CD8-positive, alpha-beta memory T cell (primary cell): ENCODE measurements around the gene TSPOAP1. TPM values are rescaled to one million over a fixed set of nuclear protein-coding genes. Genes with fewer than 3 reads are reported as not detected.

ENCODE experiments used
- CTCF ChIA-PET: fragments of 350-600 bp; sonication (Branson Sonifier 250); formaldehyde crosslinking; loops from one replicate; lab custom pipeline; 2021; ENCODE audit warnings: antibody characterized with exemption; lab: Charles Lee
- POLR2A ChIA-PET: fragments of 350-600 bp; sonication (Branson Sonifier 250); formaldehyde crosslinking; loops from one replicate; lab custom pipeline; 2021; ENCODE audit warnings: antibody characterized with exemption; lab: Charles Lee
- DNase-seq, 5 donors: peaks; one replicate each; pipeline versions ENCODE4 v3.0.0 to v3.0.0-alpha.2; 2020 to 2022; ENCODE audit warnings: mixed read lengths in 1 of 5
- H3K27ac ChIP-seq: one replicate; pipeline ENCODE4 v1.7.0; 2013; ENCODE audit warnings: low read depth, mild to moderate bottlenecking, low read length, moderate library complexity
- H3K27me3 ChIP-seq: 2 replicates; pipeline ENCODE4 v1.7.0; 2013; ENCODE audit warnings: low read length, mild to moderate bottlenecking; ENCODE audit not compliant: insufficient read depth, poor library complexity, severe bottlenecking
- H3K36me3 ChIP-seq: 2 replicates; pipeline ENCODE4 v1.7.0; 2013; ENCODE audit warnings: mild to moderate bottlenecking, low read length, moderate library complexity; ENCODE audit not compliant: insufficient read depth
- H3K4me1 ChIP-seq: 2 replicates; pipeline ENCODE4 v1.7.0; 2013; ENCODE audit warnings: mild to moderate bottlenecking, low read length, moderate library complexity; ENCODE audit not compliant: insufficient read depth
- H3K4me3 ChIP-seq: 2 replicates; pipeline ENCODE4 v1.7.0; 2013; ENCODE audit warnings: mild to moderate bottlenecking, low read length
- H3K9me3 ChIP-seq: 2 replicates; pipeline ENCODE4 v1.7.0; 2013; ENCODE audit warnings: mild to moderate bottlenecking, low read length
- H3K27ac Mint-ChIP-seq, 8 donors: one replicate each; pipeline ENCODE4 v1.8.0; 2020 to 2021; ENCODE audit warnings: mixed read lengths in 8 of 8, mild to moderate bottlenecking in 6 of 8, inconsistent platforms in 3 of 8, moderate library complexity in 3 of 8
- H3K27me3 Mint-ChIP-seq, 2 donors: one replicate each; pipeline ENCODE4 v1.8.0; 2020 to 2021; ENCODE audit warnings: mixed read lengths in 2 of 2, mild to moderate bottlenecking in 1 of 2, moderate library complexity in 1 of 2
- H3K36me3 Mint-ChIP-seq, 3 donors: one replicate each; pipeline ENCODE4 v1.8.0; 2020 to 2021; ENCODE audit warnings: mixed read lengths in 3 of 3, inconsistent platforms in 1 of 3, mild to moderate bottlenecking in 1 of 3
- H3K4me1 Mint-ChIP-seq, 3 donors: one replicate each; pipeline ENCODE4 v1.8.0; 2020 to 2021; ENCODE audit warnings: mixed read lengths in 3 of 3, inconsistent platforms in 1 of 3, mild to moderate bottlenecking in 1 of 3
- H3K4me3 Mint-ChIP-seq, 7 donors: one replicate each; pipeline ENCODE4 v1.8.0; 2020 to 2021; ENCODE audit warnings: mixed read lengths in 7 of 7, mild to moderate bottlenecking in 6 of 7, moderate library complexity in 4 of 7, inconsistent platforms in 2 of 7
- H3K9me3 Mint-ChIP-seq, 5 donors: one replicate each; pipeline ENCODE4 v1.8.0; 2020 to 2022; ENCODE audit warnings: mixed read lengths in 5 of 5, mild to moderate bottlenecking in 3 of 5, moderate library complexity in 2 of 5, inconsistent platforms in 1 of 5
- polyA plus RNA-seq: library from polyadenylated mRNA; unstranded; fragments of 300-500 nt; fragmentation: Illumina TruSeq; gene quantifications from one replicate; pipeline ENCODE4 v1.2.3, GENCODE V29; 2021
- total RNA-seq, 2 experiments: library from RNA; stranded (reverse); gene quantifications; one replicate each; pipeline ENCODE4 v1.2.3, GENCODE V29; 2021

TSPOAP1 gene
- total and polyA plus RNA-seq, 3 experiments from 2014 or later: 4.0 to 15.0 (median 14.4) TPM

DNA sequence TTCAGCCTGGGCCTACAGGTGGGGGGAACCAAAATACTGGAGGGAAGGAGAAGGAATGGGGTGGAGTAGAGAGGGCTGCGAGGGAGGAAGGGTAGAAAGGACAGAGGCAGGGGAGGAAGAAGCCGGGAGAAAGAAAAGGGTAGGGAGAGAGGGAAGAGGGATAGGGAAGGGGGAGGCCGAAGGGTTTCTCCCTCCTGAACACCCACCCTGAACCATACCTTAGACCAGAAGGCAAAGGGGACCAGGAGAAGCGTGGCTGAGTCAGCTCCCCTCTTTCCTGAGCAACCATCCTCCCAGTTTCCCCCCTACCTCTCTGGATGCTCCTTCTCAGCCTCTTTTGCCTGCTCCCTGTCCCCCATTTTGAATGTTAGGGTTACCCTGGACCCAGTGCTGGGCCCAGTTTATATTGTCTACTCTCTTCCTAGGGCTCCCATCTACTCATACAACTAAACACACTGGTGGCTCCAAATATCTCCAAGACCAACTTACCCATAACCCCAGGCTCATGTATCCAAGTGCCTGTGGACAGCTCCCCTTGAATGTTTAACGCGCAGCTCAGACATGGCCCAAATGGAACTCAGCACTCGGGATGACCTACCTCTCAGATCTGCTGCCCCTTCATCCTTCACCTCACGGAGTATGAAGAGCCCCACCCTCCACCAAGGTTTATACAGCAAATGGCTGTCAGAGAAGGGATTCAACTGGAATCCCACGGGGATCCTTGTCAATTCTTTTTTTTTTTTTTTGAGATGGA lies 7.8 kb downstream of the TSPOAP1 start:
- H3K27ac Mint-ChIP-seq: peak overlapping the region in 6 of 8 donors; percentile 29 to 86 (median 59)
- no peaks in the 10 kb centered on the region for H3K27me3 Mint-ChIP-seq
- Histone ChIP-seq H3K4me3 (no peak overlapping the region), H3K4me1 (peaks cover 13% of the 10 kb centered on the region), H3K27me3 (no peaks in the 10 kb centered on the region), H3K36me3 (no peaks in the 10 kb centered on the region), H3K9me3 (no peaks in the 10 kb centered on the region), H3K27ac (no peak overlapping the region)
- peaks cover 20 to 38% (median 22%) of the 10 kb centered on the region in 3 donors for H3K4me1 Mint-ChIP-seq
- ChIA-PET POLR2A (no interaction called here), CTCF (interaction anchor here (1.1 to 15.4 kb wide), 3 partner anchors 21 to 97 kb away, joined by 3 to 504 read pairs (median 3); partner anchors contain the start of gene RNF43)
- DNase-seq: peak in 1 of 5 donors; percentile 22
- no peaks in the 10 kb centered on the region for H3K9me3 Mint-ChIP-seq
- peaks cover 0 to 35% (median 5%) of the 10 kb centered on the region in 3 donors for H3K36me3 Mint-ChIP-seq
- H3K4me3 Mint-ChIP-seq: no peak overlapping the region

DNA sequence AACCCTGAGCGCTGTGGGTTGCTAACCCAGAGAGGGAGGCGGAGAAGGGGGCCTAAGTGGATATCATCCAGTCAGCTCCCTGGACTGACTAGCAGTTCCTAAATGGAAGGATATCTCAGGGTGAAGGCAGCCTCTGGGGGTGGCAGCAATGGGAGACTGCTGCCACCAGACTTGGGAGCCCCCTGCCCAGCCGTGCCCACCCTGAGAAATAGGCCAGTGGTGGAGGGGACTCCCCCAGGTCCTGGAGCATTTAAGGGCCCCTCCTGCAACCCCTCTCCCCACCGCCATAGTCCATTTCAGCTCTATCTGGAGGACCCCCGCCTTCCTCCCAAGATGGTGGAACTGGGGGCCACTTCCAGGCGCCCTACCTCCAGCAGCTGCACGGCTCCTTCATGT lies 8.4 kb downstream of the TSPOAP1 start:
- H3K27ac ChIP-seq: no peak overlapping the region
- DNase-seq: peak in 1 of 5 donors; percentile 44
- H3K27me3 Mint-ChIP-seq: no peaks in the 10 kb centered on the region
- H3K27ac Mint-ChIP-seq: peak overlapping the region in 3 of 8 donors; percentile 51 to 76 (median 66)
- no peaks in the 10 kb centered on the region for H3K9me3 Mint-ChIP-seq
- ChIA-PET CTCF (interaction anchor here (1.5 to 15.4 kb wide), 2 partner anchors 21 to 97 kb away, joined by 3 to 504 read pairs; partner anchors contain the start of gene RNF43), POLR2A (no interaction called here)
- H3K36me3 Mint-ChIP-seq: peaks cover 0 to 40% (median 5%) of the 10 kb centered on the region in 3 donors
- H3K27me3 ChIP-seq: no peaks in the 10 kb centered on the region
- H3K4me1 ChIP-seq: peaks cover 13% of the 10 kb centered on the region
- H3K36me3 ChIP-seq: no peaks in the 10 kb centered on the region
- H3K9me3 ChIP-seq: no peaks in the 10 kb centered on the region
- H3K4me3 Mint-ChIP-seq: no peak overlapping the region
- H3K4me1 Mint-ChIP-seq: peaks cover 18 to 32% (median 18%) of the 10 kb centered on the region in 3 donors
- H3K4me3 ChIP-seq: no peak overlapping the region

DNA sequence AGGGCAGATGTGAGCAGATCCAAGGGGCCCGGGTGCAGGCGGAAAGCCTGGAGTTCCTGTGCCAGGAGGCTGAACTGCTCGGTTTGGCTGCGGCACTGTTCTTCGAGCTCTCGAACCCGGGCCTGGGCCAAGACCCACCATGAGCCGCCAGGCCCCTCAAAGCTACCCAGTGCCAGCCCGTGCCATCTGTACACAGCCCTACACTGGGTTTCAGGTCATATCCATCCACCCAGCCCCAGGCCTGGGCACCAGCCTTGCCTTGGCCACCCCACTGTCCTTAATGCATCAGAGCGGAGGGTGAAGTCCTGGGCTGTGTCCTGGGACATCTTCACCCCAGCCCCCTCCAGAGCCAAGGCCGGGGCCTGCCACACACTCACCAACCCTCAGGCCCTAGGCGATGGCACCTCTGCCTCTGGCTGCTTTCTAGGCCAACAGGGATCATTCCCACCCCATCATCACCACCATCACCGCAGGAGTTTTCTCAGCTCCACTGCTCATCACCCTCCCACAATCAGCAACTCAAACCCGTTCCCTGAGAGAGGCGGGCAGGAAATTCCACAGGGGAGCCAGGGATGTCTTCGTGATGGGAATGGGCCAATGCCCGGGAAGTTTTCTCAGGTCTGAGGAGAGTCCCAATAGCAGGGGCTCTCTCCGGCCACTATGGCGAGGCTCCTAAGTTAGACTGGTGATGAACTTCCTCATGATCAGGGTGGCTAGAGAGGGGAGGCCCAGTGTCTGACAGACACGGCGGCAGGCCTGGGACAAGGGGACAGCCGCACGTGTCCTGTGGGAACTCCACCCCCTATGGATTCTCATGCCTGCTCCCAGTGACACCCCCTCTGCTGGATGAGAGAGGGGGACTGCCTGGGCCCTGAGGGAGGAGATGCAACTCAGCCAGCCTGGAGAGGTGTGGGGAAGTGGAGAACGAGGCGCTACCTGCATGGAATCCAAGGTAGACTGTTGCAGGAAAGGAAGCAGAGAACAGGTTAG lies 9.1 kb downstream of the TSPOAP1 start:
- Mint-ChIP-seq H3K27ac (peak overlapping the region in 6 of 8 donors; percentile 15 to 87 (median 58)), H3K36me3 (peaks cover 0 to 44% (median 5%) of the 10 kb centered on the region in 3 donors), H3K9me3 (no peaks in the 10 kb centered on the region), H3K27me3 (no peaks in the 10 kb centered on the region), H3K4me3 (no peak overlapping the region), H3K4me1 (peaks cover 16 to 29% (median 18%) of the 10 kb centered on the region in 3 donors)
- Histone ChIP-seq H3K4me1 (peaks cover 13% of the 10 kb centered on the region), H3K27me3 (no peaks in the 10 kb centered on the region), H3K9me3 (no peaks in the 10 kb centered on the region), H3K27ac (no peak overlapping the region), H3K4me3 (no peak overlapping the region), H3K36me3 (no peaks in the 10 kb centered on the region)
- ChIA-PET CTCF (interaction anchor here (0.9 to 15.4 kb wide), 5 partner anchors 8 to 98 kb away, joined by 3 to 504 read pairs (median 97); partner anchors contain the start of genes RNF43, SUPT4H1 and TSPOAP1), POLR2A (interaction anchor here (2.3 to 3.1 kb wide), 5 partner anchors 8 to 33 kb away, joined by 12 to 72 read pairs (median 47); partner anchors contain the start of genes SUPT4H1 and TSPOAP1)
- peak in 1 of 5 donors; percentile 44 for DNase-seq

DNA sequence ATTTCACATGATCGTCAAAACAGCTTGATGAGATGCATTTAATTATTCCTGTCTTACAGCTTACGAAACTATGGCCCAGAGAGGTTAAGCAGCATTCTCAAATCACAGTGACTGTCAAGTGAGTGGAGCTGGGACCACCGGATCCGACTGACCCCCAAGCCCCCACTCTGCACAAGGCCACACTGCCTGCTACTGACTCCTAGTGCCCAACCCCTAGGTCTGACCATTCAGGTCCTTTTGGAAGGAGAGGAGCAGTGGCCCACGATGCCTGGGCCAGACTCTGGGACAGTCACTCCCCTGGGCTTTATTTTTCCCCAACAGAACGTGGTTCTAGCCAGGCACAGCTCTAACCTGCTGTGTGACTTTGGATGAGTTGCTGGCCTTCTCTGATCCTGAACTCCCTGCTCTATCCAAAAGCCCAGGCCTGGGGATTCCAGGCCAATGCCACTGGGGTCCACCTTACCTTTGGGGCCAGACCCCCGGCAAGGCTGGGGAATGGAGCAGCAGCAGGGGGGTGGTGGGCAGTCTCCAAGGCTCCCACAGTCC lies 9.9 kb downstream of the TSPOAP1 start:
- Histone ChIP-seq H3K4me1 (peaks cover 13% of the 10 kb centered on the region), H3K36me3 (no peaks in the 10 kb centered on the region), H3K4me3 (no peak overlapping the region), H3K9me3 (no peaks in the 10 kb centered on the region), H3K27ac (no peak overlapping the region), H3K27me3 (no peaks in the 10 kb centered on the region)
- Mint-ChIP-seq H3K9me3 (no peaks in the 10 kb centered on the region), H3K27me3 (no peaks in the 10 kb centered on the region), H3K4me1 (peaks cover 16 to 26% (median 18%) of the 10 kb centered on the region in 3 donors), H3K36me3 (peaks cover 0 to 51% (median 7%) of the 10 kb centered on the region in 3 donors), H3K27ac (peak overlapping the region in 6 of 8 donors; percentile 32 to 85 (median 44)), H3K4me3 (no peak overlapping the region)
- ChIA-PET POLR2A (interaction anchor here (1.2 to 3.1 kb wide), 6 partner anchors 9 to 196 kb away, joined by 5 to 72 read pairs (median 43); partner anchors contain the start of genes MTMR4, SUPT4H1 and TSPOAP1), CTCF (interaction anchor here (0.9 to 15.4 kb wide), 9 partner anchors 9 to 130 kb away, joined by 5 to 504 read pairs (median 16); partner anchors contain the start of genes RNF43, SUPT4H1 and TSPOAP1)
- peak in 1 of 5 donors; percentile 40 for DNase-seq

DNA sequence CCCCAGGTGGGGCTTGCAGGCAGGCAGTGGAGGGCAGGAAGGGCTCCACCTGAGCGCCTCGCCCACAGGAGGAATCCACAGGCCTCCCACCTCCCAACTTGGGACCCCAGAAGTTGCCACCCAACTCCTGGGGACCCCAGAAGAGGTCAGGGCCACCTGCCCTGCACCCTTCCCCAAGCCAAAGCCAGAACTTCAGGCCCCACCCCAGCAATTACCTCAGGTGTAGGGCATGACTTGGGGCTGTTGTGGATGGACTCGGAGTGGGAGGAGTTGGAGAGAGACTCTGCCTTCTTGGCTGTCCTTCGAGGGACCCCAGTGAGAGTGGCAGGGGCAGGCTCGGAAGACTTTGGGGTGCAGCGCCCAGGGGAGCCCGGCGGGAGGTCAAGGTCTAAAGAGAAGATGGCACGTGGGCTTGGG lies 10.5 kb downstream of the TSPOAP1 start:
- H3K27me3 ChIP-seq: no peaks in the 10 kb centered on the region
- DNase-seq: peak in 1 of 5 donors; percentile 43
- H3K4me3 ChIP-seq: no peak overlapping the region
- POLR2A ChIA-PET: interaction anchor here (0.8 to 3.1 kb wide), 12 partner anchors 9 to 197 kb away, joined by 3 to 72 read pairs (median 10); partner anchors contain the start of genes HSF5, MTMR4, RNF43 and SUPT4H1
- peaks cover 0 to 46% (median 7%) of the 10 kb centered on the region in 3 donors for H3K36me3 Mint-ChIP-seq
- no peaks in the 10 kb centered on the region for H3K27me3 Mint-ChIP-seq
- CTCF ChIA-PET: interaction anchor here (0.9 to 15.4 kb wide), 33 partner anchors 9 to 262 kb away, joined by 3 to 504 read pairs (median 8); partner anchors contain the start of genes HSF5, RNF43, SUPT4H1 and TSPOAP1
- peaks cover 13% of the 10 kb centered on the region for H3K4me1 ChIP-seq
- H3K4me3 Mint-ChIP-seq: no peak overlapping the region
- no peaks in the 10 kb centered on the region for H3K9me3 ChIP-seq
- H3K27ac ChIP-seq: no peak overlapping the region
- H3K27ac Mint-ChIP-seq: peak overlapping the region; percentile 37 to 98 (median 88)
- peaks cover 16 to 23% (median 18%) of the 10 kb centered on the region in 3 donors for H3K4me1 Mint-ChIP-seq
- H3K9me3 Mint-ChIP-seq: no peaks in the 10 kb centered on the region
- H3K36me3 ChIP-seq: no peaks in the 10 kb centered on the region

DNA sequence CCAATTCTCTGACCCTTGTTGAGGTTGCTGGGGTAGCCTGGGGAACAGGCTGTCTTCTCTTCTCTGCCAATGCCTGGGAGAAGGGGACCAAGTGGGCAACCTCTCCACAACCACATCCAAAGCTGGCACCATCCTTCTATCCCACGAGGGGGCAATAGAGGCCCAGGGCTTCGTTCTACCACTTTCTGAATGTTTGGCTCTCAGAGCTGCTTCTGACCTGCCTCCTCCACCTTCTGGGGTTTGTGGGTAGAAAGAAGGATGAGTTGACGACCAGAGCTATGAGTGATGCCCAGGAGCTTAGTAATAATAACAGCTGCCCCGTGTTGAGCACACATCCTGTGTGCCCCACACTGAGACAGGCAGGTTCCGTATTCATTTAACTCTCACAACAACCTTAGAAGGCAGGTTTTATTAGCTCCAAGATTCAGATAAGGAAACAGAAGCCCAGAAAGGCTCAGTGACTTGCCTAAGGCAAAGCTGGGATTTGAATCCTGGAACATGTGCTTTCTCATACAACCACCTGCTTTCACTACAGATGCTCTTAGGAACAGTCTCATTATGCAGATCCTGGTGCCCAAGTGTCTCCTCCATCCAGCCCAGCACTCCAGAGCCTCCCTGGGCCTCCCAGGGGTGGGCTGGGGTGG lies 11.1 kb downstream of the TSPOAP1 start:
- H3K9me3 Mint-ChIP-seq: no peaks in the 10 kb centered on the region
- H3K36me3 Mint-ChIP-seq: peaks cover 0 to 48% (median 7%) of the 10 kb centered on the region in 3 donors
- ChIA-PET CTCF (interaction anchor here (0.9 to 15.4 kb wide), 34 partner anchors 9 to 310 kb away, joined by 3 to 504 read pairs (median 8); partner anchors contain the start of genes HSF5, RNF43, SRSF1 and SUPT4H1), POLR2A (interaction anchor here (0.8 to 3.1 kb wide), 13 partner anchors 10 to 197 kb away, joined by 3 to 72 read pairs (median 8); partner anchors contain the start of genes HSF5, MTMR4, RNF43 and SUPT4H1)
- H3K4me3 ChIP-seq: no peak overlapping the region
- H3K27ac ChIP-seq: no peak overlapping the region
- peaks cover 13% of the 10 kb centered on the region for H3K4me1 ChIP-seq
- no peaks in the 10 kb centered on the region for H3K36me3 ChIP-seq
- H3K4me3 Mint-ChIP-seq: peak overlapping the region; percentile 1 to 68 (median 55)
- no peaks in the 10 kb centered on the region for H3K9me3 ChIP-seq
- peak; percentile 49 to 86 (median 76) for DNase-seq
- H3K27ac Mint-ChIP-seq: peak overlapping the region; percentile 79 to 98 (median 94)
- peaks cover 16 to 23% (median 18%) of the 10 kb centered on the region in 3 donors for H3K4me1 Mint-ChIP-seq
- no peaks in the 10 kb centered on the region for H3K27me3 Mint-ChIP-seq
- H3K27me3 ChIP-seq: no peaks in the 10 kb centered on the region
